Lower leg skin (tissue), 4 donors: ENCODE data around the gene MAFB. TPM values are rescaled to one million over a fixed set of nuclear protein-coding genes. Genes with fewer than 3 reads are reported as not detected.

Source experiments
- DNase-seq, 2 donors: peaks; one replicate each; pipeline ENCODE4 v3.0.0-alpha.2; 2019; ENCODE audit warnings: low spot score in 2 of 2
- H3K4me3 ChIP-seq: fragments of 200-600 bp; sonication (generic); 2 replicates; pipeline ENCODE4 v1.5.1; 2017; ENCODE audit warnings: mild to moderate bottlenecking, low read depth; ENCODE audit not compliant: poor library complexity, severe bottlenecking
- POLR2A ChIP-seq, 2 donors: fragments of 450-650 bp; IDR thresholded peaks; one replicate each; pipeline ENCODE4 v1.6.1; 2016 to 2017; ENCODE audit warnings: antibody characterized with exemption in 2 of 2, mild to moderate bottlenecking in 1 of 2, moderate library complexity in 1 of 2
- WGBS, 2 donors: methylation state at CpG; one replicate each; pipeline ENCODE4 v1.1.5; 2018; 5-methylcytosine and 5-hydroxymethylcytosine counted together
- intact Hi-C: fragments of 100-400 bp; cut with DNase I; formaldehyde crosslinking; loops from one replicate; pipeline ENCODE4 v1.15.0; 2023; ENCODE audit warnings: low total_unique reads
- total RNA-seq, 4 donors: library from RNA; depleted of rRNA; stranded (reverse); fragments of >200 nt; gene quantifications; one replicate each; pipeline ENCODE4 v1.1.0, GENCODE V29; 2016
- TF ChIP-seq, protein P1 (sequence below), 3 donors: fragments of 450-650 bp; IDR thresholded peaks; one replicate each; pipeline ENCODE4 v1.5.1; 2016; ENCODE audit warnings: antibody characterized with exemption in 3 of 3, mild to moderate bottlenecking in 3 of 3, moderate library complexity in 2 of 3

The MAFB gene
- total RNA-seq, 4 donors from 2014 or later: 40.4 to 96.8 (median 60.8) TPM

- peak in 1 of 2 donors; percentile 15 for DNase-seq
- intact Hi-C loops: no loop called here
- 76 to 83% methylated on average over 1 of the region's 1 CpG for WGBS, 2 donors
- no peak for TF ChIP-seq POLR2A (IDR thresholded peaks at IDR 0.05)
- TF ChIP-seq, protein P1, sequence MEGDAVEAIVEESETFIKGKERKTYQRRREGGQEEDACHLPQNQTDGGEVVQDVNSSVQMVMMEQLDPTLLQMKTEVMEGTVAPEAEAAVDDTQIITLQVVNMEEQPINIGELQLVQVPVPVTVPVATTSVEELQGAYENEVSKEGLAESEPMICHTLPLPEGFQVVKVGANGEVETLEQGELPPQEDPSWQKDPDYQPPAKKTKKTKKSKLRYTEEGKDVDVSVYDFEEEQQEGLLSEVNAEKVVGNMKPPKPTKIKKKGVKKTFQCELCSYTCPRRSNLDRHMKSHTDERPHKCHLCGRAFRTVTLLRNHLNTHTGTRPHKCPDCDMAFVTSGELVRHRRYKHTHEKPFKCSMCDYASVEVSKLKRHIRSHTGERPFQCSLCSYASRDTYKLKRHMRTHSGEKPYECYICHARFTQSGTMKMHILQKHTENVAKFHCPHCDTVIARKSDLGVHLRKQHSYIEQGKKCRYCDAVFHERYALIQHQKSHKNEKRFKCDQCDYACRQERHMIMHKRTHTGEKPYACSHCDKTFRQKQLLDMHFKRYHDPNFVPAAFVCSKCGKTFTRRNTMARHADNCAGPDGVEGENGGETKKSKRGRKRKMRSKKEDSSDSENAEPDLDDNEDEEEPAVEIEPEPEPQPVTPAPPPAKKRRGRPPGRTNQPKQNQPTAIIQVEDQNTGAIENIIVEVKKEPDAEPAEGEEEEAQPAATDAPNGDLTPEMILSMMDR (IDR thresholded peaks at IDR 0.05): no peak
- H3K4me3 ChIP-seq: no peak overlapping the region
Observed at GRCh38 chr20:40639132-40639531, 49.9 kb downstream of the MAFB start.

DNA sequence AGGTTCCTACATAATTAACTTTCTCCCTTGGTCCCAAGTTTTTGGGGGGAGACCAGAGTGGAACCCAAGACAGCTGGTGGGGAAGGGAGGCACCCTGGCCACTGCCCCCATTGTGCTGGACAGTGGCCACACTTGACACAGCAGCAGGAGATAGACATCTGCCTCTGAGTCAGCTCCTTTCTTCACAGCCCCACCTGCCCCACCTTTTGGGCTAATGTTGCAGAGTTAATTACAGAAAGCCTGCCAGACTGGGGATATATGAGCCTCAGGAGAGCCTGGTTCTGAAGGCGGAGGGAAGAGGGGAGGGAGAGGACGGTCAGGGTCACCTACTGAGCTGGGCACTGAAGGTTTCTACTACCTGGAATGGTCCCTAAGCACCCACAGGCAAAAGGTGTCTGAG lies 50.6 kb downstream of the MAFB start:
- 53 to 60% methylated on average over 2 of the region's 2 CpGs for WGBS, 2 donors

DNA sequence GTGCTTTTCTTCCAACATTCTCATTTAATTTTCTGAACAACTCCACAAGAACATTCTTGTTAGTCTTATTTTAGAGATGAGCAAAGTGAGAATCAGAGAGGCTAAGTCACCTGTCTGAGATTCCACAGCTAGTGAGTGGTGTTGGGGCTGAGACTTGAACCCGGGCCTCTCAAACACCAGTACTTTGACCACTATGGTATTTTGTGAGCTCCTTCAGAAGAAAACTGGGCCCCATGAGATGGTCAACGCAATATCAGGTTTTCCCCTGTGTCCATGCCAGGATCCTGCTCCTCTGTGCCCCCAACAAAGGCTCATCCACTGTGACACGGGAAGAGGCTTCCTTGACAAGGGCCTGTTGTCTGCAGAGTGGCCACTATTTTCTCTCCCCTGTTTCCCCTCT lies 51.9 kb downstream of the MAFB start:
- no peak overlapping the region for H3K4me3 ChIP-seq
- peak; percentile 6 to 29 for DNase-seq
- no peak for TF ChIP-seq POLR2A (IDR thresholded peaks at IDR 0.05)
- TF ChIP-seq, protein P1 (IDR thresholded peaks at IDR 0.05): no peak
- 98 to 100% methylated on average over 3 of the region's 3 CpGs for WGBS, 2 donors
- intact Hi-C loops: no loop called here

More for the DNA sequence above, 50.6 kb downstream of the MAFB start:
- DNase-seq: peak in 1 of 2 donors; percentile 53
- intact Hi-C loops: no loop called here
- H3K4me3 ChIP-seq: no peak overlapping the region
- TF ChIP-seq, protein P1 (IDR thresholded peaks at IDR 0.05): no peak
- TF ChIP-seq POLR2A (IDR thresholded peaks at IDR 0.05): no peak

DNA sequence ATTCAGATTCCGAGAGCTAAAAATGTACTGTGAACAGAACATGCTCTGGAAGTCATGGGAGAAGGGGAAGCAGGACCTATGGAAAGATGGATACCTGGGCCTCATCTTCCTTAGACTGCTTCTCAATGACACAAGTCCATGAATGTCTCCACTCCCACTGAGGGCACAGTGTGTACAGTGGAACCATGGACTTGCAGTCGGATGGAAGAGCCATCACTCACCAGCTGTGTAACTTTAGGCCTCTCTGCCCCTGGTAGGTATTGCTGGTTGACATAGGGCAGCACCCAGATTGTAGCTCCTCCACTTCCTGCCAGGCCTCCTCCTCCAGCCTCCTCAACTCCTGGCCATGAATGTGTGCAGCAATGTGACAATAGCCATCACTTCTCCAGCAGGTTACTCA lies 52.5 kb downstream of the MAFB start:
- peak; percentile 5 to 68 for DNase-seq

GRCh38 chr20:40635971-40636370 lies 53.1 kb downstream of the MAFB start:
- DNase-seq: no peak
- intact Hi-C loops: no loop called here
- no peak overlapping the region for H3K4me3 ChIP-seq
- TF ChIP-seq POLR2A (IDR thresholded peaks at IDR 0.05): no peak
- TF ChIP-seq, protein P1 (IDR thresholded peaks at IDR 0.05): no peak

More for the DNA sequence above, 52.5 kb downstream of the MAFB start:
- intact Hi-C loops: no loop called here
- no peak overlapping the region for H3K4me3 ChIP-seq
- no peak for TF ChIP-seq POLR2A (IDR thresholded peaks at IDR 0.05)
- TF ChIP-seq, protein P1 (IDR thresholded peaks at IDR 0.05): no peak
- WGBS, 2 donors: 92 to 96% methylated on average over 2 of the region's 2 CpGs
